IPS-NIHi11 (cell line): ENCODE measurements around the gene CD72.
"Not testable (repeated sequence)": the region's sequence is repeated elsewhere in the genome, so short reads cannot be mapped to it uniquely, and the experiment has no call there.

Source experiments
- DNase-seq: peaks from one replicate; pipeline ENCODE4 v3.0.0; 2012; ENCODE audit warnings: mixed read lengths, low spot score

Gene CD72

DNA sequence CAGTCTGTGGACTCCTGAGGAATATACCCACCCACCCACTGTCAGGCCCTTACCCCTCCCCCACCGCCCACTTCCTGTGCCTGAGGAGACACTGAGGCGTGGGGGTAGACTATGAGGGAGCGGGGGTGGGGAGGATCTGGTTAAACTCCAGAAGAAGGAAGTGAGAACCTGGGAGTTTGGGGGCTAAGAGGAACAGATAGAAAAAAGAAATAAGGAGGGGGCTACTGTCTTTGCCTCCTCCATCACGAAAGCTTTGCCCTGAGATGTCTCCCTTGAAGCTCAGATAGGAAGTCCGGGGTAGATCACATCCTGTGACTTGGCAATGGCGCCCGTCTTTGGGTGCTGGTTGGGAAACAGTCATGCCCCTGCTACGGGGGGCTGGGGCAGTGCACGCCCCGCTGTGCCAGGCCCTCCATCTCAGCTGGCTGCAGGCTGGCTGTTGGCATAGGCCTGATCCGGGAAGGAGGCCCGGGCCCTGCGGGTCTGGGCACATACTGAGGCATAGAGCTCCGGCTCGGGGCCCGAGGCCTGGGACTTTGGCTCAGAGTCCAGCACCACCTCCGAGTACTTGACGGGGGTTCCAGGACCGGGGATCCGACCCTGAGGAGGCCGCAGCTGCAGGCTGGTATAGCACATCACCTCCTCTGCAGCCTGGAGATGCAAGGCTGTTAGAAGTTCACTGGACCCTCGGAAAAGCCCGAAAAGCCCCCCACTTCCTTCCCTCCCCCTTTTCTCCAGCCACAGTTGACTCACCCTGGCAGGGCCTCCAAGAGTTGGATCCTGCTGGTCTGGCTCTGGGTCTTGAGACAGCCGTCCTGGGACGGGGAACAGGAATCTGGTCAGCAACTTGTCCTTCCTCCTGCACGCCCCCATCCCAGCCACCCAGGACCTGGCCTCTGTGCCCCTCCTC, 31.5 kb upstream of the CD72 start:
- DNase-seq, result no peak

GRCh38 chr9:35646533-35647265, 28.5 kb upstream of the CD72 start:
- peak; percentile 97 for DNase-seq

GRCh38 chr9:35646153-35646532, 27.9 kb upstream of the CD72 start:
- peak; percentile 81 for DNase-seq

GRCh38 chr9:35645736-35646135, 27.5 kb upstream of the CD72 start:
- DNase-seq, result not testable (repeated sequence)

DNA sequence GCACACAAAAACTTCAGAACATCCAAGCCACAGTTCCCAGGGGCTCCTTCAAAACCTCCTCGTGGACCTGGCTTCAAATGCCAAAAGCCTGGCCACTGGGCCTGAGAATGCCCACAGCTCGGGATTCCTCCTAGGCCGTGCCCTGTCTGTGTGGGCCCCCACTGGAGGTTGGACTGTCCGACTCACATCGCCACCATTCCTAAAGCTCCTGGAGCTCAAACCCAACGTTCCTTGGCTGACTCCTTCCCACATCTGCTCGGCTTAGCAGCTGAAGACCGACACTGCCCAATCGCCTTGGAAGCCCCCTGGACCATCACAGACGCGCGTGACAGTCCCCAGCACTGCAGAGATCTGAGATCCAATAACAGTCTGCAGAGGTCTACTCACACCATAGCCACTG, 24.8 kb upstream of the CD72 start:
- DNase-seq, result no peak

DNA sequence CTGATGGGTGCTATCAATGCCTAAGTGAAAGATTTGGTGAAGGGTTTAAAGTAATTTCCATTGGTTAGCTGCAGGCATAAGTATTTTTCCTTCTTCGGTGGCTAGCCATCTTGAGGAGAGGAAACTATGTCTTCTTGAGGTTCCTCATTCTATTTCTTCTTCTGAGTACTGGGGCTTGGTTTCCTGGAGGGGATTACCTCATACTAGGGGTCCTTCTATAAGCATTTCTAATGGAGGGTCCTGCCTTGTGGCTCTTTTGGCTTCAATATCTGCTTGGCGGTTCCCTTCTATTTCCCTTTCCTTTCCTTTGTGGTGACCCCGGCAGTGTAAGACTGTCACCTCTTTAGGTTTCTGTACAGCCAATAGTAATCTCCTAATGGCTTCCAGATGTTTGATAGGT, 23.3 kb upstream of the CD72 start:
- DNase-seq, result not testable (repeated sequence)

DNA sequence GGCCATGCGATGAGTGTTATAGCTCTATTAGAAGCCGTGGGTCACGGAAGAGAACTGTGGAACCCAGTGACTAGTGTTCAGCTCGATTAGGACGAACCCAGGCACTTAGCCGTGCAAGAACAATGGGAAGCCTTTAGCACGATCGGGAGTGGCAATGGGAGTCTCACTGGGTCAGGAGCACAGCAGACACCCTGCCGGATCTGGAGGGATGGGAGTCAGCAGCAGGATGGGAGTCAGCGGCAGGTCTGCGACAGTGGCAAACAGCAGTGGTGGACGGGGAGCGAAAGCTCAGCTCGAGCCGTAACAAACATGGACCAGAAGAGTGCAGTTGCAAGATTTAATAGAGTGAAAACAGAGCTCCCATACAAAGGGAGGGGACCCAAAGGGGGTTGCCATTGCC, 22.2 kb upstream of the CD72 start:
- DNase-seq, result not testable (repeated sequence)

DNA sequence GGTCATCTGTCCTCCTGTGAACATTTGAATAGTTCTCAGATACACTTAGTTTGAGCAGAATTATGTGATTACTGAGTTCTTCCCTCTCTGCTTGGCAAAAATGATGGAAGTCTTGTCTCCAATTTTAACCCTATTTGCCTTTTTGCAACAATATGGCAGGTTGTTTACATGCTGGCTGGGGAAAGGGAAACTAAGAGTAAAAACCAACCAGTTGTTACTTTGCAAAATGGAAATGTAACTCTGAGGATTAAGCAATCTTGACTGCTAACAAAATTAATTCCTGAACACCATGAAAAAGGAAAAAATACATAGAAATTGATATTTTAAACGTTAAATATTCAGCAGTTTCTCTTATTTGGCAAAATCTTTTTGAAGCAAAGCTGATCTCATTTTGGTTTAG, 21.4 kb upstream of the CD72 start:
- DNase-seq, result no peak

- not testable (repeated sequence) for DNase-seq
Measured at GRCh38 chr9:35639225-35639624, 21.0 kb upstream of the CD72 start.

- DNase-seq, result not testable (repeated sequence)
Measured at GRCh38 chr9:35638751-35639150, 20.5 kb upstream of the CD72 start.

- not testable (repeated sequence) for DNase-seq
Measured at GRCh38 chr9:35637427-35637955, 19.3 kb upstream of the CD72 start.

- DNase-seq, result not testable (repeated sequence)
Measured at GRCh38 chr9:35636877-35637246, 18.6 kb upstream of the CD72 start.

- DNase-seq, result no peak
Measured at GRCh38 chr9:35636135-35636876, 18.1 kb upstream of the CD72 start.

DNA sequence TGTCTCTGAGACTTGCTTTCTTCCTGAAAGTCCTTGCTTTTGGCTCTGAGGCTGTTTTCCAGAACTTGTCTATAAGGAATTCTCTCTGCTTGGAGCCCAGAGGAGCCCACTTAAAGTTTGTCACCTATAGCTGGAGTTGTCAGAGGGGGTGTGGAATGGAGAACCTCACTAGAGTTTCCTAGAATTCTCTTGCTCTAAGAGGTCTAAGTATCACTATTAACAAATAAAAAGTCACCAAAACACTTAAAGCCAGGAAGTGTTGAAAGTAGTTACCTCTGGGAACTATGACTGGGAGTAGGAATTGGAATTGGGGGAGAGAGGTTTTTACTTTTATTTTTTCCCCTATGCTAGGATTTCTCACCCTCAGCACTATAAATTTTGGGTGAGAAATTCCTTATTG, 17.5 kb upstream of the CD72 start:
- no peak for DNase-seq

GRCh38 chr9:35629597-35629996, 11.4 kb upstream of the CD72 start:
- DNase-seq, result no peak

DNA sequence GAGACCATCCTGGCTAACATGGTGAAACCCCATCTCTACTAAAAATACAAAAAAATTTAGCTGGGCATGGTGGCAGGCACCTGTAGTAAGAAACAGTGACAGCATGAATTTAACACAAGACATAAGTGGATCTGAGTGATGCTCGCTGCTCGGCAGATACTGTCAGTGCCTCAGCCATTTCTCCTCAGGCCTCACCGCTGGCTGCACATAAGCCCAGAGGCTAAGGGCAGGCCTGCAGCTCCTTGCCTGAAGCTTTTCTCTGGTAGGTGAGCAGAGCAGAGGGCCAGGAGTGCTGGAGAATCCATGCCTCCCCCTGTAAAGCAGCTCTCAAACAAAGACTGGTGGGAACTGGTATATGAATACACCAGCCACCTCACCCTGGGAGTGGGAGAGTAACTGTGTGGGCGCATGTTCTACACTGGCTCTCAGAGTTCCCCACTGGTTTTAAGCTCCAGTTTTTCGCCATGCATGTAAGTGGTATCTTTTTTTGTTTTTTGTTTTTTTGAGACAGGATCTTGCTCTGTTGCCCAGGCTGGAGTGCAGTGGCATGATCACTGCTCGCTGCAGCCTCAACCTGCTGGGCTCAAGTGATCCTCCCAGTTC, 10.3 kb upstream of the CD72 start:
- DNase-seq, result no peak

- DNase-seq, result no peak
Measured at GRCh38 chr9:35627575-35627974, 9.4 kb upstream of the CD72 start.

DNA sequence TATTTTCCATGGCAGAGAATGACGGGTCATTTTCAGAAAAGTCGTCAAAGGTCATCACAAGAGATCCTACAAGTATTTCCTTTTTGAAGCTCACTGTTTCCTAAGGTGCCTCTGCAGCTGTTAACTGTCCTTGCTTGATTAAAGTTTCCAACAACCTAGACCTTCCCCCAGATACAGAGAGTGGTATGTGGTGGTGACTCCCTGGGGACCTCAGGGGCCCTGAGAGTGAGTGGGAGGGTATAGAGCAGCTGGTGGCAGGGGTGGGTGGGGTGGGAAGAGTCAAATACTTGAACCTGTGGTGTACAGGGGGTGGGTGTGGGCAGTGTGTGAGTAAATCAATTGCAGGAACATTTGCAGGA, 1.6 kb upstream of the CD72 start:
- no peak for DNase-seq

DNA sequence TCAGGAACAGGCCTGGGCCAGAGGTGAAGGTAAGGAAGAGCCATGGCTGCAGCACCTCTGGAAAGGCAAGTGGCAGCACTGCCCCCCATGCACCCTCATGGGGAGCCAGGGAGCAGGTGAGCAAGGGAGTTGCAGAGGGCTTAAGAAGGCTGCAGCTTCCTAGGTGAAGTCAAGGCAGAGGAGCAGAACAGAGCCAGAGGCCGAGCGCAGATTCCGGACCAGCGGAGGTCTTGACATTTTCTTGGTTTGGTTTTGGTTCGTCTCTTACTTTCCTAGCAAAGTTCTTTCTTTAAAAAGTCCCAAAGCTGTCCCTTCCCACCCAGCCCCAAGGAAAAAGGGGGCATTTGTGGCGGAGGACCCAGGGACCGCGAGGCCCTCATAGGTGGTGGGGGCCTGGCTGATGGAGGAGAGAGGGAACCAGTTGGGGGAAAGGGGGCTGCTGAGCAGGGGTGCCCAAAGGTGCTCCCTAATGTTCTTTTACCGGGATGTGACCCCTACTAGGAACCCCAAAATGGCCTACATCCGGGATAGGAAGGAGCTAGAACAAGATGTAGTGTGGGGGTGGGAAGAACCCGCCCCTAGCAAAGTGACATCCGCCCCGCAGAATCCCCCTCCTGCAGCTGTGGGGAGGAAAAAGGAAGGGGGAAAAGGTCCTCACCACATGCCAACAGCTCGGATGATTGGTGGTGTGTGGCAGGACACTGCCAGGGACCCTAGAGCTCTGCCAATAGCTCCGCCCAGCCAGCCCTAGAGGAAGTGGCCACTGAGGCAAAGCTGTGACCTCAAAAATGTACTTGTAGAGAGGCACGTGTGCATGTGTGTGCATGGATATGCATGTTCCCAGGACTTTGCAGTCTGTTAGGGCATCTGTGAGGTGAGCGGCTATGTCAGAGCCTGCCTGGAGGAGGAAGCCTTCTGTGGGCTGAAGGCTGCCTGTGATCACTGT, 914 bp upstream of the CD72 start:
- DNase-seq, result no peak

GRCh38 chr9:35617548-35617947, 665 bp downstream of the CD72 start:
- no peak for DNase-seq
